Measurements from ENCODE around the gene WASL.

DNA sequence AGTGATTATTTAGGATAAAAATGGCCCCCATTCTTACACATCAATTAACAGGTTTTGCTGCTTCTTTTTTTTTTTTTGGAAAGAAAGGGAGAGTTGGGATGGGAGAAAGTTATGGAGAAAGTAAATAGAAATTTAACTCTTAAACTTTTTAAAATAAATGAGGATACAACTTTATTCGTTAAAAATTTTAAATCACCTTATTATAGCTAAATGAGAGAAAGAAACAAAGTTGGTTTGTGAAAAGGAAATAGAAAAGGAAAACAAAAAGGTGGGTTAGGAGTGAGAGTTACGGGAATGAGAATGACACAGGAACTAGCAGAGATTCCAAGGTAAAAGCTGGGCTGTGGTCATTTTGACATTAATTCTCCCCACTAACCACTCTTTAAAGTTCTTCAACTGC is 58.3 kb downstream of the WASL start:
- TF ChIP-seq, protein P1, sequence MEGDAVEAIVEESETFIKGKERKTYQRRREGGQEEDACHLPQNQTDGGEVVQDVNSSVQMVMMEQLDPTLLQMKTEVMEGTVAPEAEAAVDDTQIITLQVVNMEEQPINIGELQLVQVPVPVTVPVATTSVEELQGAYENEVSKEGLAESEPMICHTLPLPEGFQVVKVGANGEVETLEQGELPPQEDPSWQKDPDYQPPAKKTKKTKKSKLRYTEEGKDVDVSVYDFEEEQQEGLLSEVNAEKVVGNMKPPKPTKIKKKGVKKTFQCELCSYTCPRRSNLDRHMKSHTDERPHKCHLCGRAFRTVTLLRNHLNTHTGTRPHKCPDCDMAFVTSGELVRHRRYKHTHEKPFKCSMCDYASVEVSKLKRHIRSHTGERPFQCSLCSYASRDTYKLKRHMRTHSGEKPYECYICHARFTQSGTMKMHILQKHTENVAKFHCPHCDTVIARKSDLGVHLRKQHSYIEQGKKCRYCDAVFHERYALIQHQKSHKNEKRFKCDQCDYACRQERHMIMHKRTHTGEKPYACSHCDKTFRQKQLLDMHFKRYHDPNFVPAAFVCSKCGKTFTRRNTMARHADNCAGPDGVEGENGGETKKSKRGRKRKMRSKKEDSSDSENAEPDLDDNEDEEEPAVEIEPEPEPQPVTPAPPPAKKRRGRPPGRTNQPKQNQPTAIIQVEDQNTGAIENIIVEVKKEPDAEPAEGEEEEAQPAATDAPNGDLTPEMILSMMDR (IDR thresholded peaks at IDR 0.05): no peak
- TF ChIP-seq POLR2A (IDR thresholded peaks at IDR 0.05): no peak
- no peak for TF ChIP-seq POLR2AphosphoS5 (IDR thresholded peaks at IDR 0.05)
- no peak for TF ChIP-seq EP300 (IDR thresholded peaks at IDR 0.05)
